CD4-positive, alpha-beta T cell (primary cell): ENCODE results near the gene ITFG2. TPM values are rescaled to one million over a fixed set of nuclear protein-coding genes. Genes with fewer than 3 reads are reported as not detected.
A peak's percentile ranks its signal among the peaks of the same experiment; 100 is the strongest.

Source experiments
- ATAC-seq: fragments of 200-7000 bp; cut with Tn5 transposase; one replicate; pipeline ENCODE4 v1.10.0; 2022; ENCODE audit warnings: mild to moderate bottlenecking; ENCODE audit not compliant: poor library complexity
- CTCF ChIA-PET: fragments of 350-600 bp; sonication (Branson Sonifier 250); formaldehyde crosslinking; loops from one replicate; lab custom pipeline; 2021; ENCODE audit warnings: antibody characterized with exemption, inconsistent platforms; lab: Charles Lee
- POLR2A ChIA-PET: fragments of 350-600 bp; sonication (Branson Sonifier 250); formaldehyde crosslinking; loops from one replicate; lab custom pipeline; 2021; ENCODE audit warnings: antibody characterized with exemption, inconsistent platforms; lab: Charles Lee
- DNase-seq, 14 experiments: peaks; one replicate each; pipeline ENCODE4 v3.0.0-alpha.2; 2013 to 2020; ENCODE audit warnings: mixed read lengths in 2 of 14
- H3K27ac ChIP-seq, 2 donors: one replicate each; pipeline versions ENCODE4 v1.5.1 to v1.7.0; 2013; ENCODE audit warnings: low read length in 2 of 2, low read depth in 1 of 2, mild to moderate bottlenecking in 1 of 2
- H3K27me3 ChIP-seq, 2 experiments: 1 replicate in 1 of 2; 2 replicates in 1 of 2; pipeline versions ENCODE4 v1.6.1 to v1.7.0; 2013; ENCODE audit warnings: low read length in 2 of 2, control low read depth in 1 of 2, mild to moderate bottlenecking in 1 of 2, moderate library complexity in 1 of 2; ENCODE audit not compliant: insufficient read depth in 2 of 2, control insufficient read depth in 1 of 2
- H3K36me3 ChIP-seq: one replicate; pipeline ENCODE4 v1.6.1; 2013; ENCODE audit warnings: low read length, control low read depth; ENCODE audit not compliant: insufficient read depth
- H3K4me1 ChIP-seq: one replicate; pipeline ENCODE4 v1.6.1; 2013; ENCODE audit warnings: low read length, control low read depth; ENCODE audit not compliant: insufficient read depth
- H3K4me3 ChIP-seq: one replicate; pipeline ENCODE4 v1.5.1; 2013; ENCODE audit warnings: mild to moderate bottlenecking, low read length, moderate library complexity
- H3K9me3 ChIP-seq, 2 experiments: 1 replicate in 1 of 2; 2 replicates in 1 of 2; pipeline versions ENCODE4 v1.6.1 to v1.7.0; 2013; ENCODE audit warnings: low read length in 2 of 2, mild to moderate bottlenecking in 2 of 2, control low read depth in 1 of 2, moderate library complexity in 1 of 2; ENCODE audit not compliant: control insufficient read depth in 1 of 2, insufficient read depth in 1 of 2
- H3K27ac Mint-ChIP-seq: one replicate; pipeline ENCODE4 v1.8.0; 2020; ENCODE audit warnings: mixed read lengths
- H3K27me3 Mint-ChIP-seq: one replicate; pipeline ENCODE4 v1.8.0; 2021; ENCODE audit warnings: mixed read lengths
- H3K36me3 Mint-ChIP-seq: one replicate; pipeline ENCODE4 v1.8.0; 2021; ENCODE audit warnings: low read depth, mixed read lengths
- H3K4me1 Mint-ChIP-seq: one replicate; pipeline ENCODE4 v1.8.0; 2021; ENCODE audit warnings: low read depth, mixed read lengths
- H3K4me3 Mint-ChIP-seq: one replicate; pipeline ENCODE4 v1.8.0; 2020; ENCODE audit warnings: mild to moderate bottlenecking, mixed read lengths
- H3K9me3 Mint-ChIP-seq: one replicate; pipeline ENCODE4 v1.8.0; 2020; ENCODE audit warnings: mixed read lengths
- CTCF ChIP-seq: fragments of 200-600 bp; IDR thresholded peaks from one replicate; pipeline ENCODE4 v1.8.0; 2022; ENCODE audit warnings: antibody characterized with exemption, mild to moderate bottlenecking
- intact Hi-C, 2 experiments: fragments of 100-400 bp; cut with DNase I in 1 of 2; cut with micrococcal nuclease in 1 of 2; formaldehyde crosslinking; loops; one replicate each; pipeline versions ENCODE4 v1.15.1 to v1.9.0; 2023 to 2025; cut with DNase I, micrococcal nuclease
- total RNA-seq, 174 experiments: library from RNA in 2 of 174; stranded (reverse) in 2 of 174; gene quantifications; one replicate each; pipeline ENCODE4 v1.2.3 and lab custom pipeline; 2021 to 2026

ITFG2 gene
- total RNA-seq, 2 experiments from 2014 or later: 61.3 to 68.5 TPM

GRCh38 chr12:2776129-2776806, 36.2 kb upstream of the ITFG2 start:
- Histone ChIP-seq H3K4me1 (no peaks in the 10 kb centered on the region), H3K27me3 (no peaks in the 10 kb centered on the region), H3K27ac (no peak overlapping the region), H3K4me3 (no peak overlapping the region), H3K36me3 (no peaks in the 10 kb centered on the region), H3K9me3 (no peaks in the 10 kb centered on the region)
- DNase-seq: no peak
- CTCF ChIA-PET: no interaction called here
- Mint-ChIP-seq H3K36me3 (no peaks in the 10 kb centered on the region), H3K27me3 (no peaks in the 10 kb centered on the region), H3K4me1 (no peaks in the 10 kb centered on the region), H3K4me3 (no peak overlapping the region), H3K27ac (no peak overlapping the region), H3K9me3 (no peaks in the 10 kb centered on the region)
- ATAC-seq: no peak
- intact Hi-C loops: no loop called here
- TF ChIP-seq CTCF: no peak
- POLR2A ChIA-PET: no interaction called here

- intact Hi-C loops: no loop called here
- POLR2A ChIA-PET: no interaction called here
- peaks cover 10% of the 10 kb centered on the region for H3K4me1 ChIP-seq
- no peaks in the 10 kb centered on the region for H3K27me3 ChIP-seq
- Mint-ChIP-seq H3K4me3 (no peak overlapping the region), H3K9me3 (no peaks in the 10 kb centered on the region), H3K27ac (no peak overlapping the region), H3K36me3 (no peaks in the 10 kb centered on the region), H3K27me3 (peaks cover 11% of the 10 kb centered on the region), H3K4me1 (peaks cover 6% of the 10 kb centered on the region)
- no peaks in the 10 kb centered on the region for H3K36me3 ChIP-seq
- ATAC-seq (no peak), DNase-seq (no peak)
- no peak overlapping the region for H3K27ac ChIP-seq
- TF ChIP-seq CTCF: no peak
- H3K4me3 ChIP-seq: no peak overlapping the region
- CTCF ChIA-PET: no interaction called here
- H3K9me3 ChIP-seq: no peaks in the 10 kb centered on the region
Observed at GRCh38 chr12:2779281-2779680, 33.2 kb upstream of the ITFG2 start.

GRCh38 chr12:2783936-2784600, 28.4 kb upstream of the ITFG2 start:
- H3K4me3 ChIP-seq: peak overlapping the region; percentile 29
- CTCF ChIA-PET: interaction anchor here (0.8 to 3.8 kb wide), 6 partner anchors 10 to 101 kb away, joined by 3 to 27 read pairs (median 4); partner anchors contain the start of gene FKBP4
- no peaks in the 10 kb centered on the region for H3K36me3 ChIP-seq
- no peak overlapping the region for H3K27ac ChIP-seq
- DNase-seq (peak in 13 of 14 experiments; percentile 12 to 72 (median 34)), ATAC-seq (peak; percentile 91)
- peak; percentile 90 for TF ChIP-seq CTCF
- peak overlapping the region; percentile 80 for H3K4me3 Mint-ChIP-seq
- H3K9me3 ChIP-seq: no peaks in the 10 kb centered on the region
- no peaks in the 10 kb centered on the region for H3K27me3 ChIP-seq
- peaks cover 9% of the 10 kb centered on the region for H3K4me1 Mint-ChIP-seq
- H3K36me3 Mint-ChIP-seq: no peaks in the 10 kb centered on the region
- H3K27me3 Mint-ChIP-seq: peaks cover 19% of the 10 kb centered on the region
- POLR2A ChIA-PET: interaction anchor here (1.1 to 1.3 kb wide), 2 partner anchors 11 to 101 kb away, joined by 4 to 5 read pairs; partner anchors contain the start of gene FKBP4
- no peak overlapping the region for H3K27ac Mint-ChIP-seq
- H3K4me1 ChIP-seq: peaks cover 10% of the 10 kb centered on the region
- intact Hi-C loops: loop anchor here (1.0 to 10.0 kb wide), 2 partner anchors 101 to 749 kb away; no protein-coding TSS in a partner anchor
- H3K9me3 Mint-ChIP-seq: no peaks in the 10 kb centered on the region
